ENCODE data around the gene ARV1.

DNA sequence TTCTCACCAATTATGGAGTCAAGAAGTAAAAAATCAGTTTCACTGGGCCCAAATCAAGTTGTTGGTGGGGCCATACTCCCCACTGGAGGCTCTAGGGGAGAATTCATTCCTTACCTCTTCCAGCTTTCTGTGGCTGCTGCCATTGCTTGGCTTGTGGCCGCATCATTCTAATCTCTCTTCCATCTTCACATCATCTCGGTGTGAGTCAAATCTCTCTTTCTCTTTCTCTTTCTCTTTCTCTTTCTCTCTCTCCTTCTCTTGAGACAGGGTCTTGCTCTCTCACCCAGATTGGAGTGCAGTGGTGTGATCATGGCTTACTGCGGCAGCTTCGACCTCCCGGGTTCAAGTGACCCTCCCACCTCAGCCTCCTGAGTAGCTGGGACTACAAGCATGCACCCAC is 33.1 kb downstream of the ARV1 start:
- TF ChIP-seq, protein P1, sequence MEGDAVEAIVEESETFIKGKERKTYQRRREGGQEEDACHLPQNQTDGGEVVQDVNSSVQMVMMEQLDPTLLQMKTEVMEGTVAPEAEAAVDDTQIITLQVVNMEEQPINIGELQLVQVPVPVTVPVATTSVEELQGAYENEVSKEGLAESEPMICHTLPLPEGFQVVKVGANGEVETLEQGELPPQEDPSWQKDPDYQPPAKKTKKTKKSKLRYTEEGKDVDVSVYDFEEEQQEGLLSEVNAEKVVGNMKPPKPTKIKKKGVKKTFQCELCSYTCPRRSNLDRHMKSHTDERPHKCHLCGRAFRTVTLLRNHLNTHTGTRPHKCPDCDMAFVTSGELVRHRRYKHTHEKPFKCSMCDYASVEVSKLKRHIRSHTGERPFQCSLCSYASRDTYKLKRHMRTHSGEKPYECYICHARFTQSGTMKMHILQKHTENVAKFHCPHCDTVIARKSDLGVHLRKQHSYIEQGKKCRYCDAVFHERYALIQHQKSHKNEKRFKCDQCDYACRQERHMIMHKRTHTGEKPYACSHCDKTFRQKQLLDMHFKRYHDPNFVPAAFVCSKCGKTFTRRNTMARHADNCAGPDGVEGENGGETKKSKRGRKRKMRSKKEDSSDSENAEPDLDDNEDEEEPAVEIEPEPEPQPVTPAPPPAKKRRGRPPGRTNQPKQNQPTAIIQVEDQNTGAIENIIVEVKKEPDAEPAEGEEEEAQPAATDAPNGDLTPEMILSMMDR (IDR thresholded peaks at IDR 0.05 in 8 of 11, conservative IDR thresholded peaks at IDR 0.05 in 3 of 11), result no peak
- TF ChIP-seq POLR2A (IDR thresholded peaks at IDR 0.05), result no peak
- no peak for TF ChIP-seq POLR2AphosphoS5 (IDR thresholded peaks at IDR 0.05)
